ENCODE data around the gene LASP1NB.
A peak's percentile ranks its signal among the peaks of the same experiment; 100 is the strongest.
"Not testable (repeated sequence)": the region's sequence is repeated elsewhere in the genome, so short reads cannot be mapped to it uniquely, and the experiment has no call there.

Gene LASP1NB

GRCh38 chr17:38911081-38911730 lies 14.2 kb upstream of the LASP1NB start:
- Histone ChIP-seq H3K36me3 (ENCODE audit: insufficient read depth, low read length) (peaks cover 51% of the 10 kb centered on the region), H3K27ac (ENCODE audit: low read depth, low read length) (peak overlapping the region; percentile 24), H3K4me3 (ENCODE audit: low read depth in 1 of 2, low read length in 2 of 2) (no peak overlapping the region), H3K9me3 (ENCODE audit: low read length) (no peaks in the 10 kb centered on the region), H3K9ac (ENCODE audit: low read length) (no peak overlapping the region), H3K4me1 (ENCODE audit: insufficient read depth, low read length) (peaks cover 67% of the 10 kb centered on the region), H3K27me3 (ENCODE audit: control insufficient read depth in 1 of 2, insufficient read depth in 2 of 2, low read length in 2 of 2) (no peaks in the 10 kb centered on the region)

- not testable (repeated sequence) for H3K9ac ChIP-seq (ENCODE audit: low read length); H3K4me3 ChIP-seq (ENCODE audit: low read depth in 1 of 2, low read length in 2 of 2); H3K27me3 ChIP-seq (ENCODE audit: control insufficient read depth in 1 of 2, insufficient read depth in 2 of 2, low read length in 2 of 2); H3K9me3 ChIP-seq (ENCODE audit: low read length)
- Histone ChIP-seq H3K36me3 (ENCODE audit: insufficient read depth, low read length) (peaks cover 52% of the 10 kb centered on the region), H3K4me1 (ENCODE audit: insufficient read depth, low read length) (peaks cover 63% of the 10 kb centered on the region), H3K27ac (ENCODE audit: low read depth, low read length) (peak overlapping the region; percentile 24)
Observed at GRCh38 chr17:38911731-38912081, 13.7 kb upstream of the LASP1NB start.

- peaks cover 51% of the 10 kb centered on the region for H3K36me3 ChIP-seq (ENCODE audit: insufficient read depth, low read length)
- H3K4me3 ChIP-seq (ENCODE audit: low read depth in 1 of 2, low read length in 2 of 2) = no peak overlapping the region
- H3K9me3 ChIP-seq (ENCODE audit: low read length) = no peaks in the 10 kb centered on the region
- peaks cover 57% of the 10 kb centered on the region for H3K4me1 ChIP-seq (ENCODE audit: insufficient read depth, low read length)
- no peaks in the 10 kb centered on the region for H3K27me3 ChIP-seq (ENCODE audit: control insufficient read depth in 1 of 2, insufficient read depth in 2 of 2, low read length in 2 of 2)
- H3K27ac ChIP-seq (ENCODE audit: low read depth, low read length) = peak overlapping the region; percentile 75
- no peak overlapping the region for H3K9ac ChIP-seq (ENCODE audit: low read length)
Observed at GRCh38 chr17:38912221-38912813, 13.1 kb upstream of the LASP1NB start.

GRCh38 chr17:38914741-38915638 lies 10.4 kb upstream of the LASP1NB start:
- Histone ChIP-seq H3K27ac (ENCODE audit: low read depth, low read length) (no peak overlapping the region), H3K36me3 (ENCODE audit: insufficient read depth, low read length) (peaks cover 70% of the 10 kb centered on the region), H3K4me1 (ENCODE audit: insufficient read depth, low read length) (peaks cover 48% of the 10 kb centered on the region), H3K9me3 (ENCODE audit: low read length) (no peaks in the 10 kb centered on the region), H3K4me3 (ENCODE audit: low read depth in 1 of 2, low read length in 2 of 2) (no peak overlapping the region), H3K27me3 (ENCODE audit: control insufficient read depth in 1 of 2, insufficient read depth in 2 of 2, low read length in 2 of 2) (no peaks in the 10 kb centered on the region), H3K9ac (ENCODE audit: low read length) (no peak overlapping the region)

- peaks cover 73% of the 10 kb centered on the region for H3K36me3 ChIP-seq (ENCODE audit: insufficient read depth, low read length)
- H3K9ac ChIP-seq (ENCODE audit: low read length) = no peak overlapping the region
- H3K9me3 ChIP-seq (ENCODE audit: low read length) = no peaks in the 10 kb centered on the region
- peaks cover 54% of the 10 kb centered on the region for H3K4me1 ChIP-seq (ENCODE audit: insufficient read depth, low read length)
- H3K4me3 ChIP-seq (ENCODE audit: low read depth in 1 of 2, low read length in 2 of 2) = no peak overlapping the region
- no peaks in the 10 kb centered on the region for H3K27me3 ChIP-seq (ENCODE audit: control insufficient read depth in 1 of 2, insufficient read depth in 2 of 2, low read length in 2 of 2)
- H3K27ac ChIP-seq (ENCODE audit: low read depth, low read length) = no peak overlapping the region
Observed at GRCh38 chr17:38915639-38915995, 9.8 kb upstream of the LASP1NB start.

GRCh38 chr17:38916771-38917170 lies 8.6 kb upstream of the LASP1NB start:
- peaks cover 64% of the 10 kb centered on the region for H3K4me1 ChIP-seq (ENCODE audit: insufficient read depth, low read length)
- no peak overlapping the region for H3K27ac ChIP-seq (ENCODE audit: low read depth, low read length)
- H3K9me3 ChIP-seq (ENCODE audit: low read length) = no peaks in the 10 kb centered on the region
- no peak overlapping the region for H3K9ac ChIP-seq (ENCODE audit: low read length)
- no peak overlapping the region for H3K4me3 ChIP-seq (ENCODE audit: low read depth in 1 of 2, low read length in 2 of 2)
- no peaks in the 10 kb centered on the region for H3K27me3 ChIP-seq (ENCODE audit: control insufficient read depth in 1 of 2, insufficient read depth in 2 of 2, low read length in 2 of 2)
- H3K36me3 ChIP-seq (ENCODE audit: insufficient read depth, low read length) = peaks cover 66% of the 10 kb centered on the region

GRCh38 chr17:38917259-38917658 lies 8.2 kb upstream of the LASP1NB start:
- Histone ChIP-seq H3K9me3 (ENCODE audit: low read length) (no peaks in the 10 kb centered on the region), H3K9ac (ENCODE audit: low read length) (no peak overlapping the region), H3K36me3 (ENCODE audit: insufficient read depth, low read length) (peaks cover 66% of the 10 kb centered on the region), H3K4me1 (ENCODE audit: insufficient read depth, low read length) (peaks cover 64% of the 10 kb centered on the region), H3K27ac (ENCODE audit: low read depth, low read length) (no peak overlapping the region), H3K4me3 (ENCODE audit: low read depth in 1 of 2, low read length in 2 of 2) (no peak overlapping the region), H3K27me3 (ENCODE audit: control insufficient read depth in 1 of 2, insufficient read depth in 2 of 2, low read length in 2 of 2) (no peaks in the 10 kb centered on the region)

- H3K27ac ChIP-seq (ENCODE audit: low read depth, low read length) = no peak overlapping the region
- peaks cover 64% of the 10 kb centered on the region for H3K4me1 ChIP-seq (ENCODE audit: insufficient read depth, low read length)
- peaks cover 59% of the 10 kb centered on the region for H3K36me3 ChIP-seq (ENCODE audit: insufficient read depth, low read length)
- H3K9me3 ChIP-seq (ENCODE audit: low read length) = no peaks in the 10 kb centered on the region
- no peak overlapping the region for H3K4me3 ChIP-seq (ENCODE audit: low read depth in 1 of 2, low read length in 2 of 2)
- H3K27me3 ChIP-seq (ENCODE audit: control insufficient read depth in 1 of 2, insufficient read depth in 2 of 2, low read length in 2 of 2) = no peaks in the 10 kb centered on the region
- no peak overlapping the region for H3K9ac ChIP-seq (ENCODE audit: low read length)
Observed at GRCh38 chr17:38918129-38918913, 7.1 kb upstream of the LASP1NB start.

- Histone ChIP-seq H3K27ac (ENCODE audit: low read depth, low read length) (no peak overlapping the region), H3K36me3 (ENCODE audit: insufficient read depth, low read length) (peaks cover 57% of the 10 kb centered on the region), H3K9ac (ENCODE audit: low read length) (no peak overlapping the region), H3K9me3 (ENCODE audit: low read length) (no peaks in the 10 kb centered on the region), H3K4me1 (ENCODE audit: insufficient read depth, low read length) (peaks cover 59% of the 10 kb centered on the region), H3K4me3 (ENCODE audit: low read depth in 1 of 2, low read length in 2 of 2) (no peak overlapping the region), H3K27me3 (ENCODE audit: control insufficient read depth in 1 of 2, insufficient read depth in 2 of 2, low read length in 2 of 2) (no peaks in the 10 kb centered on the region)
Observed at GRCh38 chr17:38918916-38919315, 6.5 kb upstream of the LASP1NB start.

GRCh38 chr17:38919316-38920078 lies 5.9 kb upstream of the LASP1NB start:
- Histone ChIP-seq H3K4me1 (ENCODE audit: insufficient read depth, low read length) (peaks cover 54% of the 10 kb centered on the region), H3K9ac (ENCODE audit: low read length) (no peak overlapping the region), H3K27ac (ENCODE audit: low read depth, low read length) (no peak overlapping the region), H3K27me3 (ENCODE audit: control insufficient read depth in 1 of 2, insufficient read depth in 2 of 2, low read length in 2 of 2) (no peaks in the 10 kb centered on the region), H3K36me3 (ENCODE audit: insufficient read depth, low read length) (peaks cover 51% of the 10 kb centered on the region), H3K4me3 (ENCODE audit: low read depth in 1 of 2, low read length in 2 of 2) (no peak overlapping the region), H3K9me3 (ENCODE audit: low read length) (no peaks in the 10 kb centered on the region)
